Keratinocyte (primary cell): Measurements from ENCODE around the gene DIPK2A.

ENCODE experiments used
- EZH2 ChIP-seq: IDR thresholded peaks from one replicate; pipeline ENCODE4 v1.6.1; 2012; ENCODE audit warnings: inconsistent platforms, mild to moderate bottlenecking, low read length, moderate library complexity
- TF ChIP-seq, protein P1 (sequence below), 3 experiments: IDR thresholded peaks in 1 of 3; conservative IDR thresholded peaks in 1 of 3; optimal IDR thresholded peaks in 1 of 3; 2 replicates in 2 of 3; 3 replicates in 1 of 3; pipeline versions ENCODE3 to v1.5.1; 2011; ENCODE audit warnings: low read length in 3 of 3, mild to moderate bottlenecking in 3 of 3, moderate library complexity in 2 of 3, control low read depth in 1 of 3, inconsistent platforms in 1 of 3; ENCODE audit not compliant: insufficient read depth in 2 of 3; ENCODE audit errors: extremely low read depth in 1 of 3

DNA sequence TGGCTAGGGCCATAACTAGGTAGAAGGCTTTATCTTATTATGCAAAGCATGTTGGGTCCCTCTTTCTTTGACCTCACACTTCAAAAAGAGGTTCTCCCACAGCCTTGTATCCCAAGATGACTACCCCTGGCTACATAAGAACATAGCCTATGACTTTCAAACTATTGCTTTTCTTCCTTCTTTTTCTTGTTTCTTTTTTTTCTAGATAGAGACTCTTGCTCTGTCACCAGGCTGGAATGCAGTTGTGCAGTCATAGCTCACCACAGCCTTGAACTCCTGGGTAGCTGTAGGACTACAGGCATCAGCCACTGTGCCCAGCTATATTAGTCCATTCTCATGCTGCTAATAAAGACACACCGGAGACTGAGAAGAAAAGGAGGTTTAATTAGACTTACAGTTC is 47.2 kb downstream of the DIPK2A start:
- TF ChIP-seq, protein P1, sequence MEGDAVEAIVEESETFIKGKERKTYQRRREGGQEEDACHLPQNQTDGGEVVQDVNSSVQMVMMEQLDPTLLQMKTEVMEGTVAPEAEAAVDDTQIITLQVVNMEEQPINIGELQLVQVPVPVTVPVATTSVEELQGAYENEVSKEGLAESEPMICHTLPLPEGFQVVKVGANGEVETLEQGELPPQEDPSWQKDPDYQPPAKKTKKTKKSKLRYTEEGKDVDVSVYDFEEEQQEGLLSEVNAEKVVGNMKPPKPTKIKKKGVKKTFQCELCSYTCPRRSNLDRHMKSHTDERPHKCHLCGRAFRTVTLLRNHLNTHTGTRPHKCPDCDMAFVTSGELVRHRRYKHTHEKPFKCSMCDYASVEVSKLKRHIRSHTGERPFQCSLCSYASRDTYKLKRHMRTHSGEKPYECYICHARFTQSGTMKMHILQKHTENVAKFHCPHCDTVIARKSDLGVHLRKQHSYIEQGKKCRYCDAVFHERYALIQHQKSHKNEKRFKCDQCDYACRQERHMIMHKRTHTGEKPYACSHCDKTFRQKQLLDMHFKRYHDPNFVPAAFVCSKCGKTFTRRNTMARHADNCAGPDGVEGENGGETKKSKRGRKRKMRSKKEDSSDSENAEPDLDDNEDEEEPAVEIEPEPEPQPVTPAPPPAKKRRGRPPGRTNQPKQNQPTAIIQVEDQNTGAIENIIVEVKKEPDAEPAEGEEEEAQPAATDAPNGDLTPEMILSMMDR (optimal IDR thresholded peaks at IDR 0.05 in 1 of 3, IDR thresholded peaks at IDR 0.05 in 1 of 3, conservative IDR thresholded peaks at IDR 0.05 in 1 of 3; ENCODE audit: extremely low read depth in 1 of 3, insufficient read depth in 2 of 3, low read length in 3 of 3) = no peak
- TF ChIP-seq EZH2 = no peak
